ENCODE results near the gene TAS2R1.

DNA sequence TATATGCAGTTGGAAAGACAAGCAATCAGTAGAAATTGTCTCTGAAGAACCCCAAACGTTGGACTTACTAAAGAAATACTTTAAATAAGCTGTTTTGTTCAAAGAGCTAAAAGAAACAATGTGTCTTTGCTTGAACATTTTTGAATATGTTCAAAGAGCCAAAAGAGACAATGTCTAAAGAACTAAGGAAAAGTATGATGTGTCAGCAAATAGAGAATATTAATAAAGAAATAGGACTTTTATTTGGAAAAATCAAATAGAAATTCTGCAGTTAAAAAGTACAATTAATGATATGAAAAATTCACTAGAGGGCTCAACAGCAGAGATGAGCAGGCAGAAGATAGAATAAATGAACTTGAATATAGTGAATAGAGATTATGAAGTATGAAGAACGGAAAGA, 19.2 kb downstream of the TAS2R1 start:
- no peak for TF ChIP-seq EZH2 (IDR thresholded peaks at IDR 0.05; ENCODE audit: low read length, unreplicated experiment)
- TF ChIP-seq, protein P1, sequence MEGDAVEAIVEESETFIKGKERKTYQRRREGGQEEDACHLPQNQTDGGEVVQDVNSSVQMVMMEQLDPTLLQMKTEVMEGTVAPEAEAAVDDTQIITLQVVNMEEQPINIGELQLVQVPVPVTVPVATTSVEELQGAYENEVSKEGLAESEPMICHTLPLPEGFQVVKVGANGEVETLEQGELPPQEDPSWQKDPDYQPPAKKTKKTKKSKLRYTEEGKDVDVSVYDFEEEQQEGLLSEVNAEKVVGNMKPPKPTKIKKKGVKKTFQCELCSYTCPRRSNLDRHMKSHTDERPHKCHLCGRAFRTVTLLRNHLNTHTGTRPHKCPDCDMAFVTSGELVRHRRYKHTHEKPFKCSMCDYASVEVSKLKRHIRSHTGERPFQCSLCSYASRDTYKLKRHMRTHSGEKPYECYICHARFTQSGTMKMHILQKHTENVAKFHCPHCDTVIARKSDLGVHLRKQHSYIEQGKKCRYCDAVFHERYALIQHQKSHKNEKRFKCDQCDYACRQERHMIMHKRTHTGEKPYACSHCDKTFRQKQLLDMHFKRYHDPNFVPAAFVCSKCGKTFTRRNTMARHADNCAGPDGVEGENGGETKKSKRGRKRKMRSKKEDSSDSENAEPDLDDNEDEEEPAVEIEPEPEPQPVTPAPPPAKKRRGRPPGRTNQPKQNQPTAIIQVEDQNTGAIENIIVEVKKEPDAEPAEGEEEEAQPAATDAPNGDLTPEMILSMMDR (conservative IDR thresholded peaks at IDR 0.05; ENCODE audit: low read depth, low read length), result no peak
